NCI-H2196 treated with DMSO at 0.1 percent for 48 hours (cell line): ENCODE measurements around the gene YAP1.

Experiments
- DNase-seq: peaks from one replicate; lab custom pipeline; 2025; ENCODE audit not compliant: unreplicated experiment; lab: John Stamatoyannopoulos, UW

YAP1 gene

DNA sequence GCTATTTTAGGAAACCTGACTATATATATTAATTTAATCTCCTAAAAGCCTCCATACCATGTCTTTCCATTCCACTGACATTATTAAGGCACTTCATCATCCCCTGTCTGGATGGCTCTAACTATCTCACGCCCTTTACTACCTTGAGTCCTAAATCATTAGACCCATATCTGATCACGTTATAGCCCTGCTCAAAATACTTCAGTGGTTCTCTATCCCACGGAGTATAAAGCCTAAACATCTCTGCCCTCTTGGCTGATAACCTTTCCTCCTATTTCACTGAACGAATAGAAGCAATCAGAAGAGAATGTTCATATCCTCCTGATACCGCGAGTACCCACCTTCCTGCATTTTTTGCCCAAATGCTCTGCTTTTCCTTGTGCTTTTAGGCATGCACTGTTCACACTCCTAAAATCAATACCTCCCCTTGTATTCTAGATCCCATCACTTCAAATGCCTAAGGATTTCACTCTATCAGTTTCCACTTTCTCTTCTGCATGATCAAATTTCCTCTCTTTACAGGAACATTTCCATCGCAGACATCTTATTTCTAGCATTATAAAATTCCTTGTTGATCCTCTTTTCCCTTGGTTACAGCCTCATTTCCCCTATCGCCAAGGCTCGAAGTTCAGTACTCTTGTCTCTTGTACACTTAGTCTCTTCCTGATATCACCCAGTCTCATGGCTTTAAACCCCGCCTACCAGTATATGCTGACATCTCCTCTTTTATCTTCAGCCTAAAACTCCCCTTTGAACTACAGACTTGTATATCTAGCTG, 162.0 kb downstream of the YAP1 start:
- DNase-seq = no peak

DNA sequence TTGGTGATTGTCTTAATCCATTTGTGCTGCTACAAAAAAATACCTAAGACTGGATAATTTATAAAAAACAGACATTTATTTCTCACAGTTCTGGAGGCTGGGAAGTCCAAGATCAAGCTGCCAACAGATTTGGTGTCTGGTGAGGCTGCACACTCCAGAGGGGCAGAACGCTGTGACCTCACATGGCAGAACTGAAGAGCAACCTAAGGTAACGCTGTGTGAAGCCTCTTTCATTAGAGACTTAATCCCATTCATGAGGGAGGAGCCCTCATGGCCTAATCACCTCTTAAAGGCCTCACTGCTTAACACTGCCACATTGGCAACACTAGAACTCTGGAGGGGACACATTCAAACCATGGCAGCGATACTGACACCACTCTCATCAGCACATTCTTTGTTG, 164.4 kb downstream of the YAP1 start:
- DNase-seq = no peak

DNA sequence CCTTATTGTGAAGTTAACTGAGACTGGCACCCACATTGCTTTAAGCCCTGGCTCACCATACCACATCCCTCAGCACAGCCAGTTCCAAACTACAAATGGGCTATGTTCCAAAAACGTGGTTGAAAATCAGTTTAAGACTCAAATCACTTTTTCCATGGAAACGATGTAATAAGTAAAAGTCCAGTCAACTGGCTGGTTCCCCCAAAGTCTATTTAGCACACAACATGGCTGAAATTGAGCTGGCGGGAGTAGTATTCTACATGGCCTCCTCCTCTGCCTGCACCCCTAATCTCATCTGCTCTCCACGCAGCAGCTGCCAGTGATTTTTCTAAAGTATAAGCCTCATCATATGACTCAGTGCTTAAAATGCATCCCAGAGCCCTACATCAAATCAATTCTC, 166.1 kb downstream of the YAP1 start:
- DNase-seq = no peak

DNA sequence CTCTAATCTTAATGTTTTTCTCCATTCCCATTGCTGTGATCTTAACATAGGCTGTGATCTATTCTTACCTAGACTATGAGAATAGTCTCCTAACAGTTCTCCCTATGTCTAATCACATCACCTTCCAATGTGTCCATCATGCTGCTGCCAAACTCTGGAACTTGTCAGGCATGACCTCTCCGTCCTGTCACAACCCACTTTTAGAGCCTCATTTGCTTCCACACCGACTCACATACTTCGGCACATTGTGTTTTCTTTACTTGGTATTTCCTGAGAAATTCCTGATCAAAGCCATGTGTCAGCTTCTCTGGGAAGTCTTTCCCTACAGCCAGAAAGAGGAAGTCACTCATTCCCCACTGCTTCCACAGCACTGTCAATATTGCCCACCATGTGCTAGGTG, 166.5 kb downstream of the YAP1 start:
- DNase-seq = no peak

DNA sequence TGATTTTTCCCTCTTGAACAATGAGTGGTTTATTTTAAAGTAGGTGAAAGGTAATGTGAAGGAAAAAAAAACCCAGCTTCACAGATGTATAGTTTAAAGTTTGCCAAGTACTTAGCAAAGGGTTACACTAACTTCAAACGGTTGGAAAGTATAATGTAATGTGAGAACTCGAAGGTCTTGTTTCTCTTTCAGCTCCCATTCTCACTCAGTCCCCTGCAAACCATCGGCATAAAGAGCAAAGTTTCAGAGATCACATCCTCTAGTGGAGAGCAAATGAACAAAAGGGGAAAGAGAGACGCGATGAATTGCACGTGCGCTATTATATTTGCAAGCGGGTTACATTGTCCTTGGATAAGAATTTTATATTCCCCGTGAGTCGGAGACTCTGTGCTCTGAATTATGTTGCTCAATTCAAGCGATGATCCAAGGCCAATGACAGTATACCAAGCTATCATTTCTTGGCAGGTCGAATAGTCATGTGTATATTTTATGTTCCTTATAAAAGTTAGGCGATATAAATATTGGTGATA, 169.5 kb downstream of the YAP1 start:
- no peak for DNase-seq

DNA sequence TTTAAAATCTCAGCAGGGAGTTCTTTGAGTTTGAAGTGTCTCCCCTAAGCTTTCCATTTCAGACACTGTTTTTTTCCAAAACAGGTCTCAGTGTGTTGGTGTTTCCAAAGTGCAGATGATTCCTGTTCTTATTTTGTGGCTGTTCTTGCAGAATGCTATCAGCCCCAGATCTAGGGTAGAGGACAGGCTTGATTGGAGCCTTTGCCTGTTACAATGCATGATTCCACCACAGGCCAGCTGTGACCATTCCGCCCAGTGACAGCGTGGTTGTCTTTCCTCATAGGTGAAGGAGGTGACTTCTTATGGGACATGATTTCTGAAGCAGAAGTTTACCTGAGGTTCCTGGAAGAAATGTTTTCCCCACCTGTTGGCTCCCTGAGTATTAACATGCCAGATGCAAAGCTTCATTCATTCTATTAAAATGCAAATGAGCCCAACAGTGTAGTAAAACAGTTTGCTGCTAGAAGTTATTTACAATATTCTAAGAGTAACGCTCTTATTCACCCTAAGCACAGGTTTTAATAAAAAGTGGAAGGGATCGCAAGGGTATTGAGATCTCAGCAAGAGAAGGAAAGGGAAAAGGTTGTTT, 170.1 kb downstream of the YAP1 start:
- DNase-seq = no peak
